Right cardiac atrium (tissue), 5 donors: ENCODE data around the gene GPC6. TPM values are rescaled to one million over a fixed set of nuclear protein-coding genes. Genes with fewer than 3 reads are reported as not detected.

Experiments used
- ATAC-seq, 2 donors: fragments of 200-7000 bp; cut with Tn5 transposase; one replicate each; pipeline versions ENCODE4 v1.8.0 to v1.9.1; 2020; ENCODE audit warnings: moderate library complexity in 2 of 2, mild to moderate bottlenecking in 1 of 2
- DNase-seq, 3 donors: peaks; one replicate each; pipeline ENCODE4 v3.0.0-alpha.2; 2020
- H3K27ac ChIP-seq: one replicate; pipeline ENCODE4 v1.5.1; 2013; ENCODE audit warnings: mild to moderate bottlenecking, low read length, control low read depth, moderate library complexity
- H3K27me3 ChIP-seq: one replicate; pipeline ENCODE4 v1.6.1; 2013; ENCODE audit not compliant: control insufficient read depth, insufficient read depth
- H3K4me1 ChIP-seq: one replicate; pipeline ENCODE4 v1.6.1; 2013; ENCODE audit warnings: low read length; ENCODE audit not compliant: control insufficient read depth, insufficient read depth
- H3K4me3 ChIP-seq: one replicate; pipeline ENCODE4 v1.5.1; 2013; ENCODE audit warnings: low read length, control low read depth
- H3K9me3 ChIP-seq: one replicate; pipeline ENCODE4 v1.6.1; 2013; ENCODE audit warnings: low read length; ENCODE audit not compliant: control insufficient read depth
- WGBS: extraction: QIAGEN DNeasy Blood & Tissue Kit; methylation state at CpG from one replicate; pipeline ENCODE4 v1.1.7; 2013; 5-methylcytosine and 5-hydroxymethylcytosine counted together
- intact Hi-C, 4 donors: fragments of 100-400 bp; cut with DNase I; formaldehyde crosslinking; loops; one replicate each; pipeline versions ENCODE4 v1.11.0 to v1.14.0; 2022 to 2023
- polyA plus RNA-seq: library from polyadenylated mRNA; stranded (reverse); fragments of 200-250 nt; gene quantifications from one replicate; pipeline ENCODE4 v1.2.3, GENCODE V29; 2013
- total RNA-seq, 4 donors: library from RNA; stranded (reverse); fragmentation: NEBNext Ultra II Directional; extraction: Animal tissue kit (Norgen Biotek cat#: 25700); gene quantifications; one replicate each; pipeline ENCODE4 v1.2.1, GENCODE V29; 2021
- donor health status: healthy with polysubstance abuse.
- donor health status: DM: no; HTN: yes; CAD: no.
- donor health status: DM: no; HTN: no; CAD: no.
- donor health status: DM: no; HTN: yes; CAD: no; lungs with severe emphysema.
- donor health status: DM: yes; HTN: yes; CAD: no.

GPC6 gene
- total and polyA plus RNA-seq, 5 donors, result 1.5 to 11.0 (median 5.3) TPM

GRCh38 chr13:94267581-94268366, 1041.2 kb downstream of the GPC6 start:
- WGBS, result 77% methylated on average over 3 of the region's 3 CpGs
- Histone ChIP-seq H3K9me3 (no peaks in the 10 kb centered on the region), H3K27ac (no peak overlapping the region), H3K4me1 (no peaks in the 10 kb centered on the region), H3K27me3 (no peaks in the 10 kb centered on the region), H3K4me3 (no peak overlapping the region)
- no peak for DNase-seq
- intact Hi-C loops, result no loop called here
- no peak for ATAC-seq

- Histone ChIP-seq H3K9me3 (no peaks in the 10 kb centered on the region), H3K27me3 (no peaks in the 10 kb centered on the region), H3K4me3 (no peak overlapping the region), H3K27ac (no peak overlapping the region), H3K4me1 (no peaks in the 10 kb centered on the region)
- DNase-seq (no peak), ATAC-seq (no peak)
- 73% methylated on average over 5 of the region's 5 CpGs for WGBS
- intact Hi-C loops, result no loop called here
Observed at GRCh38 chr13:94268661-94269060, 1042.1 kb downstream of the GPC6 start.

GRCh38 chr13:94269557-94269956, 1043.0 kb downstream of the GPC6 start:
- Histone ChIP-seq H3K4me3 (no peak overlapping the region), H3K27ac (no peak overlapping the region), H3K9me3 (no peaks in the 10 kb centered on the region), H3K4me1 (no peaks in the 10 kb centered on the region), H3K27me3 (no peaks in the 10 kb centered on the region)
- DNase-seq (no peak), ATAC-seq (no peak)
- 80% methylated on average over 6 of the region's 6 CpGs for WGBS
- intact Hi-C loops, result no loop called here

- H3K4me1 ChIP-seq, result no peaks in the 10 kb centered on the region
- no peaks in the 10 kb centered on the region for H3K27me3 ChIP-seq
- no peak overlapping the region for H3K4me3 ChIP-seq
- H3K9me3 ChIP-seq, result no peaks in the 10 kb centered on the region
- intact Hi-C loops, result no loop called here
- DNase-seq (no peak), ATAC-seq (no peak)
- H3K27ac ChIP-seq, result no peak overlapping the region
- 93% methylated on average over 2 of the region's 2 CpGs for WGBS
Observed at GRCh38 chr13:94270556-94270955, 1043.9 kb downstream of the GPC6 start.

- no peaks in the 10 kb centered on the region for H3K4me1 ChIP-seq
- H3K27me3 ChIP-seq, result no peaks in the 10 kb centered on the region
- 80% methylated on average over 2 of the region's 2 CpGs for WGBS
- no peaks in the 10 kb centered on the region for H3K9me3 ChIP-seq
- intact Hi-C loops, result no loop called here
- ATAC-seq, result no peak
- H3K4me3 ChIP-seq, result no peak overlapping the region
- no peak for DNase-seq
- H3K27ac ChIP-seq, result no peak overlapping the region
Observed at GRCh38 chr13:94272038-94272437, 1045.4 kb downstream of the GPC6 start.

GRCh38 chr13:94280349-94280748, 1053.7 kb downstream of the GPC6 start:
- Histone ChIP-seq H3K27ac (no peak overlapping the region), H3K4me3 (no peak overlapping the region), H3K9me3 (no peaks in the 10 kb centered on the region), H3K27me3 (no peaks in the 10 kb centered on the region), H3K4me1 (no peaks in the 10 kb centered on the region)
- intact Hi-C loops, result no loop called here
- ATAC-seq, result no peak
- DNase-seq, result no peak
- 87% methylated on average over 3 of the region's 3 CpGs for WGBS

- intact Hi-C loops, result no loop called here
- Histone ChIP-seq H3K27me3 (no peaks in the 10 kb centered on the region), H3K4me1 (no peaks in the 10 kb centered on the region), H3K4me3 (no peak overlapping the region), H3K27ac (no peak overlapping the region), H3K9me3 (no peaks in the 10 kb centered on the region)
- DNase-seq (no peak), ATAC-seq (no peak)
Observed at GRCh38 chr13:94280845-94281244, 1054.2 kb downstream of the GPC6 start.

GRCh38 chr13:94286581-94286980, 1060.0 kb downstream of the GPC6 start:
- Histone ChIP-seq H3K4me3 (no peak overlapping the region), H3K27ac (no peak overlapping the region), H3K9me3 (no peaks in the 10 kb centered on the region), H3K27me3 (no peaks in the 10 kb centered on the region), H3K4me1 (no peaks in the 10 kb centered on the region)
- DNase-seq (no peak), ATAC-seq (no peak)
- intact Hi-C loops, result no loop called here
- WGBS, result 84% methylated on average over 3 of the region's 3 CpGs

GRCh38 chr13:94291631-94292322, 1065.2 kb downstream of the GPC6 start:
- 88% methylated on average over 5 of the region's 5 CpGs for WGBS
- intact Hi-C loops, result no loop called here
- no peak for ATAC-seq

GRCh38 chr13:94292323-94292640, 1065.7 kb downstream of the GPC6 start:
- no peak overlapping the region for H3K27ac ChIP-seq
- no peak for DNase-seq
- H3K9me3 ChIP-seq, result no peaks in the 10 kb centered on the region
- no peaks in the 10 kb centered on the region for H3K4me1 ChIP-seq
- no peaks in the 10 kb centered on the region for H3K27me3 ChIP-seq
- intact Hi-C loops, result no loop called here
- ATAC-seq, result no peak
- no peak overlapping the region for H3K4me3 ChIP-seq
- WGBS, result 89% methylated on average over 1 of the region's 1 CpG

More at GRCh38 chr13:94291631-94292322, 1065.2 kb downstream of the GPC6 start:
- Histone ChIP-seq H3K9me3 (no peaks in the 10 kb centered on the region), H3K27ac (no peak overlapping the region), H3K27me3 (no peaks in the 10 kb centered on the region), H3K4me1 (no peaks in the 10 kb centered on the region), H3K4me3 (no peak overlapping the region)
- no peak for DNase-seq

- Histone ChIP-seq H3K27ac (no peak overlapping the region), H3K27me3 (no peaks in the 10 kb centered on the region), H3K9me3 (no peaks in the 10 kb centered on the region), H3K4me3 (no peak overlapping the region), H3K4me1 (no peaks in the 10 kb centered on the region)
- ATAC-seq (no peak), DNase-seq (no peak)
- 72% methylated on average over 3 of the region's 3 CpGs for WGBS
- intact Hi-C loops, result no loop called here
Observed at GRCh38 chr13:94296471-94296870, 1069.9 kb downstream of the GPC6 start.
